Smooth muscle cell (in vitro differentiated cells): ENCODE measurements around the gene RUNX2. TPM values are rescaled to one million over a fixed set of nuclear protein-coding genes. Genes with fewer than 3 reads are reported as not detected.
A peak's percentile ranks its signal among the peaks of the same experiment; 100 is the strongest.

ENCODE experiments used
- DNase-seq: peaks from one replicate; lab custom pipeline; 2025; ENCODE audit not compliant: unreplicated experiment; lab: John Stamatoyannopoulos, UW
- H2AFZ ChIP-seq: fragments of 200-600 bp; sonication (generic); 2 replicates; pipeline ENCODE4 v1.6.0; 2016; ENCODE audit warnings: antibody characterized with exemption, low read depth, mild to moderate bottlenecking
- H3F3A ChIP-seq: fragments of 200-600 bp; sonication (generic); 2 replicates; pipeline ENCODE4 v1.6.0; 2017; ENCODE audit warnings: antibody characterized with exemption, low read depth
- H3K27ac ChIP-seq: fragments of 200-600 bp; sonication (generic); 2 replicates; pipeline ENCODE4 v1.5.1; 2016; ENCODE audit warnings: low read depth, mild to moderate bottlenecking
- H3K27me3 ChIP-seq: fragments of 200-600 bp; sonication (generic); 2 replicates; pipeline ENCODE4 v1.6.1; 2016; ENCODE audit warnings: low read depth, mild to moderate bottlenecking
- H3K36me3 ChIP-seq: fragments of 200-600 bp; sonication (generic); 2 replicates; pipeline ENCODE4 v1.5.1; 2016; ENCODE audit warnings: low read depth
- H3K4me1 ChIP-seq: fragments of 200-600 bp; sonication (generic); 2 replicates; pipeline ENCODE4 v1.5.1; 2016; ENCODE audit warnings: low read depth
- H3K4me2 ChIP-seq: fragments of 200-600 bp; sonication (generic); 2 replicates; pipeline ENCODE4 v1.6.0; 2016; ENCODE audit warnings: mild to moderate bottlenecking
- H3K4me3 ChIP-seq: fragments of 200-600 bp; sonication (generic); 2 replicates; pipeline ENCODE4 v1.5.1; 2016; ENCODE audit warnings: mild to moderate bottlenecking
- H3K79me2 ChIP-seq: fragments of 200-600 bp; sonication (generic); 2 replicates; pipeline ENCODE4 v1.6.0; 2016; ENCODE audit warnings: low read depth, mild to moderate bottlenecking
- H3K9ac ChIP-seq: fragments of 200-600 bp; sonication (generic); 2 replicates; pipeline ENCODE4 v1.6.0; 2016; ENCODE audit warnings: low read depth
- H3K9me3 ChIP-seq: fragments of 200-600 bp; sonication (generic); replicated peaks from 2 replicates; pipeline ENCODE4 v1.5.1; 2016; ENCODE audit warnings: low read depth
- H4K20me1 ChIP-seq: fragments of 200-600 bp; sonication (generic); 2 replicates; pipeline ENCODE4 v1.6.0; 2016; ENCODE audit warnings: low read depth
- CTCF ChIP-seq: fragments of 200-600 bp; sonication (generic); IDR thresholded peaks from 2 replicates; pipeline ENCODE4 v1.5.1; 2017; ENCODE audit warnings: borderline replicate concordance, mild to moderate bottlenecking, antibody characterized with exemption; ENCODE audit not compliant: insufficient read depth, poor library complexity, severe bottlenecking
- WGBS: methylation state at CpG from one replicate; pipeline ENCODE4 v1.1.7; 2016; ENCODE audit warnings: low lambda C conversion rate; 5-methylcytosine and 5-hydroxymethylcytosine counted together
- polyA plus RNA-seq: library from polyadenylated mRNA; unstranded; fragments of >200 nt; fragmentation: Nextera tagmentation; extraction: Ambion mirVana; gene quantifications from 2 replicates; pipeline ENCODE4 v1.2.1, GENCODE V29; 2016
- total RNA-seq: library from RNA; depleted of rRNA; stranded (reverse); fragments of >200 nt; gene quantifications from 2 replicates; pipeline ENCODE4 v1.2.3, GENCODE V29; 2014

The RUNX2 gene
- total and polyA plus RNA-seq, 2 experiments from 2014 or later = 12.5 to 16.4 TPM

GRCh38 chr6:45378334-45378926, 50.3 kb downstream of the RUNX2 start:
- H2AFZ ChIP-seq = peak overlapping the region; percentile 95
- H3F3A ChIP-seq = no peaks in the 10 kb centered on the region
- peak overlapping the region; percentile 90 for H3K4me2 ChIP-seq
- peak overlapping the region; percentile 92 for H3K9ac ChIP-seq
- no peaks in the 10 kb centered on the region for H3K27me3 ChIP-seq
- H3K36me3 ChIP-seq = no peaks in the 10 kb centered on the region
- 6% methylated on average over 21 of the region's 21 CpGs for WGBS
- peak overlapping the region; percentile 82 for H3K4me3 ChIP-seq
- H3K79me2 ChIP-seq = peaks cover 24% of the 10 kb centered on the region
- H3K27ac ChIP-seq = peak overlapping the region; percentile 95
- TF ChIP-seq CTCF = no peak
- H3K9me3 ChIP-seq = no peaks in the 10 kb centered on the region
- peaks cover 21% of the 10 kb centered on the region for H3K4me1 ChIP-seq
- H4K20me1 ChIP-seq = no peaks in the 10 kb centered on the region
- no peak for DNase-seq

GRCh38 chr6:45382391-45382790, 54.3 kb downstream of the RUNX2 start:
- no peak for DNase-seq
- Histone ChIP-seq H3K4me3 (no peak overlapping the region), H3K9ac (no peak overlapping the region), H2AFZ (no peak overlapping the region), H3K4me2 (no peak overlapping the region), H3K27ac (no peak overlapping the region), H3K27me3 (no peaks in the 10 kb centered on the region), H3F3A (no peaks in the 10 kb centered on the region), H3K9me3 (no peaks in the 10 kb centered on the region), H3K36me3 (no peaks in the 10 kb centered on the region), H4K20me1 (no peaks in the 10 kb centered on the region), H3K79me2 (no peaks in the 10 kb centered on the region), H3K4me1 (peaks cover 9% of the 10 kb centered on the region)
- no peak for TF ChIP-seq CTCF
- WGBS = 89% methylated on average over 2 of the region's 2 CpGs

- 74% methylated on average over 3 of the region's 3 CpGs for WGBS
- H3K9me3 ChIP-seq = no peaks in the 10 kb centered on the region
These were observed 58.4 kb downstream of the RUNX2 start for GRCh38 chr6:45386501-45386900.

More at GRCh38 chr6:45386501-45386900, 58.4 kb downstream of the RUNX2 start:
- Histone ChIP-seq H3K79me2 (no peaks in the 10 kb centered on the region), H3F3A (no peaks in the 10 kb centered on the region), H3K9ac (no peak overlapping the region), H3K4me3 (no peak overlapping the region), H2AFZ (no peak overlapping the region), H3K27me3 (no peaks in the 10 kb centered on the region), H4K20me1 (no peaks in the 10 kb centered on the region), H3K27ac (no peak overlapping the region), H3K4me2 (no peak overlapping the region), H3K4me1 (no peaks in the 10 kb centered on the region), H3K36me3 (no peaks in the 10 kb centered on the region)
- no peak for TF ChIP-seq CTCF
- DNase-seq = no peak
